ENCODE data around the gene GPC5.
"Not testable (repeated sequence)": the region's sequence is repeated elsewhere in the genome, so short reads cannot be mapped to it uniquely, and the experiment has no call there.

GPC5 gene

GRCh38 chr13:91767651-91768050 is 369.2 kb downstream of the GPC5 start:
- DNase-seq (ENCODE audit: low read depth in 1 of 2, low spot score in 1 of 2), result no peak

- DNase-seq (ENCODE audit: low read depth in 1 of 2, low spot score in 1 of 2), result no peak
Observed at GRCh38 chr13:91768746-91769145, 370.3 kb downstream of the GPC5 start.

GRCh38 chr13:91771229-91771628 is 372.8 kb downstream of the GPC5 start:
- no peak for DNase-seq (ENCODE audit: low read depth in 1 of 2, low spot score in 1 of 2)

- DNase-seq (ENCODE audit: low read depth in 1 of 2, low spot score in 1 of 2), result no peak
Observed at GRCh38 chr13:91773591-91774227, 375.3 kb downstream of the GPC5 start.

- no peak for DNase-seq (ENCODE audit: low read depth in 1 of 2, low spot score in 1 of 2)
Observed at GRCh38 chr13:91774397-91774796, 376.0 kb downstream of the GPC5 start.

- DNase-seq (ENCODE audit: low read depth in 1 of 2, low spot score in 1 of 2), result no peak
Observed at GRCh38 chr13:91776611-91777193, 378.3 kb downstream of the GPC5 start.

GRCh38 chr13:91778123-91778522 is 379.7 kb downstream of the GPC5 start:
- DNase-seq (ENCODE audit: low read depth in 1 of 2, low spot score in 1 of 2), result no peak

- not testable (repeated sequence) for DNase-seq (ENCODE audit: low read depth in 1 of 2, low spot score in 1 of 2)
Observed at GRCh38 chr13:91781982-91782691, 383.7 kb downstream of the GPC5 start.

- DNase-seq (ENCODE audit: low read depth in 1 of 2, low spot score in 1 of 2), result no peak
Observed at GRCh38 chr13:91785431-91786119, 387.2 kb downstream of the GPC5 start.

- DNase-seq (ENCODE audit: low read depth in 1 of 2, low spot score in 1 of 2), result no peak
Observed at GRCh38 chr13:91792054-91792453, 393.6 kb downstream of the GPC5 start.

- DNase-seq (ENCODE audit: low read depth in 1 of 2, low spot score in 1 of 2), result no peak
Observed at GRCh38 chr13:91797567-91797966, 399.1 kb downstream of the GPC5 start.

GRCh38 chr13:91798338-91798737 is 399.9 kb downstream of the GPC5 start:
- DNase-seq (ENCODE audit: low read depth in 1 of 2, low spot score in 1 of 2), result not testable (repeated sequence)

GRCh38 chr13:91801772-91802171 is 403.4 kb downstream of the GPC5 start:
- DNase-seq (ENCODE audit: low read depth in 1 of 2, low spot score in 1 of 2), result not testable (repeated sequence)

GRCh38 chr13:91802957-91803356 is 404.5 kb downstream of the GPC5 start:
- DNase-seq (ENCODE audit: low read depth in 1 of 2, low spot score in 1 of 2), result no peak

- DNase-seq (ENCODE audit: low read depth in 1 of 2, low spot score in 1 of 2), result no peak
Observed at GRCh38 chr13:91804724-91805123, 406.3 kb downstream of the GPC5 start.

GRCh38 chr13:91805605-91806004 is 407.2 kb downstream of the GPC5 start:
- no peak for DNase-seq (ENCODE audit: low read depth in 1 of 2, low spot score in 1 of 2)

GRCh38 chr13:91809161-91809560 is 410.7 kb downstream of the GPC5 start:
- DNase-seq (ENCODE audit: low read depth in 1 of 2, low spot score in 1 of 2), result no peak

- DNase-seq (ENCODE audit: low read depth in 1 of 2, low spot score in 1 of 2), result no peak
Observed at GRCh38 chr13:91813253-91813652, 414.8 kb downstream of the GPC5 start.

- no peak for DNase-seq (ENCODE audit: low read depth in 1 of 2, low spot score in 1 of 2)
Observed at GRCh38 chr13:91816263-91816807, 417.9 kb downstream of the GPC5 start.

- no peak for DNase-seq (ENCODE audit: low read depth in 1 of 2, low spot score in 1 of 2)
Observed at GRCh38 chr13:91817250-91817649, 418.8 kb downstream of the GPC5 start.

GRCh38 chr13:91824416-91824815 is 426.0 kb downstream of the GPC5 start:
- DNase-seq (ENCODE audit: low read depth in 1 of 2, low spot score in 1 of 2), result no peak

GRCh38 chr13:91825516-91825915 is 427.1 kb downstream of the GPC5 start:
- no peak for DNase-seq (ENCODE audit: low read depth in 1 of 2, low spot score in 1 of 2)

All from activated T-helper 1 cell treated with anti-CD3 and anti-CD28 coated beads, Interleukin-2, amount 50 U/mL, for 16 hours (primary cell).